ENCODE data around the gene NR3C2. TPM values are rescaled to one million over a fixed set of nuclear protein-coding genes. Genes with fewer than 3 reads are reported as not detected.

NR3C2 gene
- total and polyA plus RNA-seq, 10 of the 15 experiments (the other 5 are each of a cell fraction or from before 2014, with no cell fraction given), result 0.05 to 0.11 (median 0.08) TPM; not detected in 4

DNA sequence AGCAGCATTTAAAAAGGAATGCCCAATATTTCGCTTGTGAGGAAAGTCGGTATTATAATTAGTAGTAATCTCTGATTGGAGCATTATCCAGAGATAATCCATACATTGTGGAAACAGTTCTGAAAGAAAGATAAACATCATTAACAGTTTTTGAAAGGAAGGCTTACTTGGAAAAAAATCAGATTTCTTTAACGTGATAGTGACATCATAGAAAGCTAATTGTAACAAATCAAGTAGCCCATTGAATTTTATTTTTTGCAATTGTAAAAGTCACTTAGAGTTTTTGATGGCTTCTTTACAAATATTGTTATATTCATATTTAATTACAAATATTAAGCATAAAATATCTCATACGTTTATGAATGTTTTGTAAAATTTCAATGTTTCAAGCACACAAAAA lies 11.6 kb upstream of the NR3C2 start (continued):
- TF ChIP-seq MXI1 (IDR thresholded peaks at IDR 0.05; ENCODE audit: low read depth, low read length) (no peak), FOS (IDR thresholded peaks at IDR 0.05; ENCODE audit: borderline replicate concordance, extremely low read depth, insufficient read length) (no peak), ATF3 (IDR thresholded peaks at IDR 0.05; ENCODE audit: borderline replicate concordance, extremely low read depth, low read depth, low read length) (no peak), RUNX3 (IDR thresholded peaks at IDR 0.05; ENCODE audit: low read length) (no peak), NRF1 (conservative IDR thresholded peaks at IDR 0.05; ENCODE audit: low read depth, low read length) (no peak), BMI1 (IDR thresholded peaks at IDR 0.05; ENCODE audit: borderline replicate concordance) (no peak), ESRRA (IDR thresholded peaks at IDR 0.05; ENCODE audit: low read length) (no peak), CREM (IDR thresholded peaks at IDR 0.05; ENCODE audit: low read depth) (no peak), EP300 (IDR thresholded peaks at IDR 0.05; ENCODE audit: borderline replicate concordance in 1 of 2, control insufficient read depth in 1 of 2, low read depth in 2 of 2, low read length in 2 of 2) (no peak), IKZF2 (IDR thresholded peaks at IDR 0.05) (no peak)
- TF ChIP-seq, protein P1, sequence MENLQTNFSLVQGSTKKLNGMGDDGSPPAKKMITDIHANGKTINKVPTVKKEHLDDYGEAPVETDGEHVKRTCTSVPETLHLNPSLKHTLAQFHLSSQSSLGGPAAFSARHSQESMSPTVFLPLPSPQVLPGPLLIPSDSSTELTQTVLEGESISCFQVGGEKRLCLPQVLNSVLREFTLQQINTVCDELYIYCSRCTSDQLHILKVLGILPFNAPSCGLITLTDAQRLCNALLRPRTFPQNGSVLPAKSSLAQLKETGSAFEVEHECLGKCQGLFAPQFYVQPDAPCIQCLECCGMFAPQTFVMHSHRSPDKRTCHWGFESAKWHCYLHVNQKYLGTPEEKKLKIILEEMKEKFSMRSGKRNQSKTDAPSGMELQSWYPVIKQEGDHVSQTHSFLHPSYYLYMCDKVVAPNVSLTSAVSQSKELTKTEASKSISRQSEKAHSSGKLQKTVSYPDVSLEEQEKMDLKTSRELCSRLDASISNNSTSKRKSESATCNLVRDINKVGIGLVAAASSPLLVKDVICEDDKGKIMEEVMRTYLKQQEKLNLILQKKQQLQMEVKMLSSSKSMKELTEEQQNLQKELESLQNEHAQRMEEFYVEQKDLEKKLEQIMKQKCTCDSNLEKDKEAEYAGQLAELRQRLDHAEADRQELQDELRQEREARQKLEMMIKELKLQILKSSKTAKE (IDR thresholded peaks at IDR 0.05; ENCODE audit: low read depth, poor library complexity, severe bottlenecking), result no peak

DNA sequence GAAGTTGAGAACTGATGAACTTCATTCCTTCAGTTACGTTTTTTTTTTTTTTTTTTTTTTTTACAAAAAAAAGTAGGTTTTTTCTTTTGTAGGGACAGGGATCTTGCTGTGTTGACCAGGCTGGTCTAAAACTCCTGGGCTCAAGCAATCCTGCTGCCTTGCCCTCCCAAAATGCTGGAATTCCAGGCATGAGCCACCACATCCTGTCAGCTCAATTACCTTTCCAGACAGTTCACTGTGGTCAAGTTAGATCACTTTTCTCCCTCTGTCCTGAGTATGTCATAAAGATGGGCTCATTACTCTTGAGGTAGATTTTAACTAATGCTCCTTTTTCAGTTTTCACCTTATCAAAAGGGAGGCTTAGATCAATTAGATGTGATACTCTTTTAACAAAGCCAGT lies 10.8 kb upstream of the NR3C2 start:
- intact Hi-C loops (cut with micrococcal nuclease; ENCODE audit: unreplicated experiment) (no loop called here), in situ Hi-C loops (cut with MboI) (no loop called here)
- no peaks in the 10 kb centered on the region for H3K9me3 ChIP-seq (replicated peaks; ENCODE audit: control insufficient read depth, insufficient read depth, low read length)
- no peak overlapping the region for H3K27ac ChIP-seq (ENCODE audit: control insufficient read depth, insufficient read depth)
- BruUV-seq (replicated peaks), result no TSS peak
- ATAC-seq, result no peak
- RAD21 ChIA-PET (ENCODE audit: unreplicated experiment), result no interaction called here
- whole genome bisulfite sequencing (ENCODE audit: insufficient coverage, insufficient replicate concordance, low lambda C conversion rate, missing lambda C conversion rate), result 0% methylated on average over 1 of the region's 1 CpG
- SMC1A ChIA-PET (ENCODE audit: uncharacterized antibody, unreplicated experiment), result no interaction called here
- H2AFZ ChIP-seq (ENCODE audit: control insufficient read depth, low read depth, low read length), result no peak overlapping the region
- no peak overlapping the region for H3K4me3 ChIP-seq
- no peaks in the 10 kb centered on the region for H4K20me1 ChIP-seq (ENCODE audit: control insufficient read depth, insufficient read depth)
- no peaks in the 10 kb centered on the region for H3K27me3 ChIP-seq (replicated peaks in 1 of 2; ENCODE audit: control insufficient read depth in 2 of 2, insufficient read depth in 2 of 2, low read length in 1 of 2)
- no peaks in the 10 kb centered on the region for H3K4me1 ChIP-seq (ENCODE audit: control insufficient read depth, insufficient read depth, low read length)
- FAIRE-seq, result no peak
- CTCF ChIA-PET, result no interaction called here
- H3K9ac ChIP-seq (ENCODE audit: control insufficient read depth, insufficient read depth, low read length), result no peak overlapping the region
- H3K4me2 ChIP-seq (ENCODE audit: control insufficient read depth, insufficient read depth), result no peak overlapping the region
- H3K36me3 ChIP-seq (ENCODE audit: control insufficient read depth in 2 of 2, insufficient read depth in 2 of 2, low read length in 1 of 2), result no peaks in the 10 kb centered on the region
- DNase-seq (ENCODE audit: low read depth, low spot score), result no peak
- POLR2A ChIA-PET, result no interaction called here
- no peaks in the 10 kb centered on the region for H3K79me2 ChIP-seq (ENCODE audit: control insufficient read depth, insufficient read depth, low read length)
- TF ChIP-seq, protein P2, sequence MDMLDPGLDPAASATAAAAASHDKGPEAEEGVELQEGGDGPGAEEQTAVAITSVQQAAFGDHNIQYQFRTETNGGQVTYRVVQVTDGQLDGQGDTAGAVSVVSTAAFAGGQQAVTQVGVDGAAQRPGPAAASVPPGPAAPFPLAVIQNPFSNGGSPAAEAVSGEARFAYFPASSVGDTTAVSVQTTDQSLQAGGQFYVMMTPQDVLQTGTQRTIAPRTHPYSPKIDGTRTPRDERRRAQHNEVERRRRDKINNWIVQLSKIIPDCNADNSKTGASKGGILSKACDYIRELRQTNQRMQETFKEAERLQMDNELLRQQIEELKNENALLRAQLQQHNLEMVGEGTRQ (IDR thresholded peaks at IDR 0.05; ENCODE audit: borderline replicate concordance, low read depth, low read length), result no peak
- TF ChIP-seq BCL3 (IDR thresholded peaks at IDR 0.05; ENCODE audit: borderline replicate concordance, insufficient read depth, low read depth, low read length, poor library complexity, severe bottlenecking) (no peak), SREBF2 (IDR thresholded peaks at IDR 0.05; ENCODE audit: low read length) (no peak), CHD2 (IDR thresholded peaks at IDR 0.05; ENCODE audit: borderline replicate concordance, low read depth, low read length) (no peak), IKZF2 (IDR thresholded peaks at IDR 0.05) (no peak), ZNF24 (IDR thresholded peaks at IDR 0.05) (no peak), SIX5 (IDR thresholded peaks at IDR 0.05; ENCODE audit: low read depth, low read length, severe bottlenecking) (no peak), NFYB (IDR thresholded peaks at IDR 0.05; ENCODE audit: insufficient read depth, low read depth, low read length) (no peak), SMC3 (IDR thresholded peaks at IDR 0.05; ENCODE audit: borderline replicate concordance, low read length) (no peak), TCF12 (IDR thresholded peaks at IDR 0.05; ENCODE audit: low read depth, low read length) (no peak)
